K562 (cell line): ENCODE data around the gene FAM43B. TPM values are rescaled to one million over a fixed set of nuclear protein-coding genes. Genes with fewer than 3 reads are reported as not detected.

ENCODE experiments used
- CHCHD3 ChIP-seq: fragments of 250-450 bp; sonication (Bioruptor Pico); IDR thresholded peaks from 2 replicates; pipeline ENCODE4 v2.1.2; 2022; ENCODE audit warnings: mild to moderate bottlenecking
- CHD1 ChIP-seq: fragments of 200-600 bp; sonication (generic); IDR thresholded peaks from one replicate; pipeline ENCODE4 v1.6.1; 2012; ENCODE audit warnings: mild to moderate bottlenecking, moderate library complexity, low read length, inconsistent platforms
- MCM2 ChIP-seq: fragments of 450-650 bp; IDR thresholded peaks from 2 replicates; pipeline ENCODE4 v1.6.1; 2017; ENCODE audit warnings: low read depth, mild to moderate bottlenecking
- MECOM ChIP-seq: fragments of 250-450 bp; sonication (Bioruptor Pico); IDR thresholded peaks from 2 replicates; pipeline ENCODE4 v1.8.0; 2022; ENCODE audit warnings: inconsistent platforms
- MTA1 ChIP-seq: fragments of 450-650 bp; IDR thresholded peaks from 2 replicates; pipeline ENCODE4 v1.6.1; 2017; ENCODE audit warnings: borderline replicate concordance
- MTF1 ChIP-seq: fragments of 250-450 bp; sonication (Bioruptor Pico); IDR thresholded peaks from 2 replicates; pipeline ENCODE4 v1.9.0; 2021; ENCODE audit warnings: moderate library complexity, mild to moderate bottlenecking, inconsistent platforms, borderline replicate concordance
- SRSF7 ChIP-seq: fragments of 200-400 bp; formaldehyde crosslinking; optimal IDR thresholded peaks from 2 replicates; pipeline ENCODE3; 2017; ENCODE audit warnings: mild to moderate bottlenecking, low read depth, low read length
- WHSC1 ChIP-seq: IDR thresholded peaks from one replicate; pipeline ENCODE4 v1.6.1; 2012; ENCODE audit warnings: low read length, control low read depth, inconsistent platforms
- ZFP30 ChIP-seq: fragments of 250-450 bp; sonication (Bioruptor Pico); IDR thresholded peaks from 2 replicates; pipeline ENCODE4 v1.8.0; 2022; ENCODE audit warnings: moderate library complexity, mild to moderate bottlenecking, inconsistent platforms, borderline replicate concordance
- ZKSCAN3 ChIP-seq: fragments of 250-450 bp; sonication (Bioruptor Pico); IDR thresholded peaks from 2 replicates; pipeline ENCODE4 v1.4.0; 2020
- ZNF324 ChIP-seq: fragments of 250-450 bp; sonication (Bioruptor Pico); IDR thresholded peaks from 2 replicates; pipeline ENCODE4 v1.4.0; 2020; ENCODE audit warnings: mild to moderate bottlenecking
- ZNF384 ChIP-seq: IDR thresholded peaks from 2 replicates; pipeline ENCODE4 v1.6.1; 2012; ENCODE audit warnings: low read depth, low read length, improper control_type of control experiment
- polyA plus RNA-seq, 8 experiments: library from polyadenylated mRNA; depleted of rRNA in 4 of 8; stranded (reverse) in 5 of 8; unstranded in 3 of 8; fragments of >200 nt; fragmentation: Nextera tagmentation in 2 of 8; fragmentation: Illumina TruSeq in 1 of 8; extraction: Ambion mirVana in 2 of 8; extraction: Trizol in 1 of 8; gene quantifications; 2 replicates each; pipeline versions ENCODE4 v1.2.1 to v1.2.3, GENCODE V29; 2011 to 2014; ENCODE audit warnings: inconsistent platforms in 1 of 8, missing spikeins in 1 of 8
- total RNA-seq, 7 experiments: library from RNA; depleted of rRNA in 6 of 7; stranded (reverse); fragments of >200 nt in 6 of 7; fragmentation: Illumina TruSeq in 2 of 7; extraction: Trizol in 2 of 7; gene quantifications; 2 replicates each; pipeline versions ENCODE4 v1.2.1 to v1.2.3, GENCODE V29; 2011 to 2021; ENCODE audit warnings: low replicate concordance in 1 of 7
- TF ChIP-seq, protein P1 (sequence below): fragments of 250-450 bp; sonication (Bioruptor Pico); IDR thresholded peaks from 2 replicates; pipeline ENCODE4 v1.5.0; 2020; ENCODE audit warnings: mild to moderate bottlenecking
- TF ChIP-seq, protein P2 (sequence below): fragments of 200-800 bp; sonication (Bioruptor generic); IDR thresholded peaks from 2 replicates; pipeline ENCODE4 v1.6.1; 2017; ENCODE audit warnings: missing genetic modification characterization, missing compliant biosample characterization
- TF ChIP-seq, protein P3 (sequence below): fragments of 450-650 bp; IDR thresholded peaks from 2 replicates; pipeline ENCODE4 v1.6.1; 2018; ENCODE audit warnings: mild to moderate bottlenecking, low read depth; ENCODE audit not compliant: partially characterized antibody
- TF ChIP-seq, protein P4 (sequence below): fragments of 250-450 bp; sonication (Bioruptor Pico); IDR thresholded peaks from 2 replicates; pipeline ENCODE4 v1.8.0; 2021; ENCODE audit warnings: moderate library complexity, mild to moderate bottlenecking, inconsistent platforms
- TF ChIP-seq, protein P5 (sequence below): sonication (generic); formaldehyde crosslinking; IDR thresholded peaks from 2 replicates; pipeline ENCODE4 v1.8.0; 2022; ENCODE audit warnings: mild to moderate bottlenecking, missing genetic modification reagents
- TF ChIP-seq, protein P6 (sequence below), 2 experiments: fragments of 200-800 bp in 1 of 2; sonication (Bioruptor generic) in 1 of 2; sonication (generic) in 1 of 2; formaldehyde crosslinking in 1 of 2; IDR thresholded peaks in 1 of 2; conservative IDR thresholded peaks in 1 of 2; 2 replicates each; pipeline versions ENCODE4 v1.5.0 to v1.6.1; 2016 to 2020; ENCODE audit warnings: missing compliant biosample characterization in 1 of 2, missing genetic modification characterization in 1 of 2, missing genetic modification reagents in 1 of 2

Gene FAM43B
- total and polyA plus RNA-seq, 9 of the 15 experiments (the other 6 are each of a cell fraction or from before 2014, with no cell fraction given), result not detected

DNA sequence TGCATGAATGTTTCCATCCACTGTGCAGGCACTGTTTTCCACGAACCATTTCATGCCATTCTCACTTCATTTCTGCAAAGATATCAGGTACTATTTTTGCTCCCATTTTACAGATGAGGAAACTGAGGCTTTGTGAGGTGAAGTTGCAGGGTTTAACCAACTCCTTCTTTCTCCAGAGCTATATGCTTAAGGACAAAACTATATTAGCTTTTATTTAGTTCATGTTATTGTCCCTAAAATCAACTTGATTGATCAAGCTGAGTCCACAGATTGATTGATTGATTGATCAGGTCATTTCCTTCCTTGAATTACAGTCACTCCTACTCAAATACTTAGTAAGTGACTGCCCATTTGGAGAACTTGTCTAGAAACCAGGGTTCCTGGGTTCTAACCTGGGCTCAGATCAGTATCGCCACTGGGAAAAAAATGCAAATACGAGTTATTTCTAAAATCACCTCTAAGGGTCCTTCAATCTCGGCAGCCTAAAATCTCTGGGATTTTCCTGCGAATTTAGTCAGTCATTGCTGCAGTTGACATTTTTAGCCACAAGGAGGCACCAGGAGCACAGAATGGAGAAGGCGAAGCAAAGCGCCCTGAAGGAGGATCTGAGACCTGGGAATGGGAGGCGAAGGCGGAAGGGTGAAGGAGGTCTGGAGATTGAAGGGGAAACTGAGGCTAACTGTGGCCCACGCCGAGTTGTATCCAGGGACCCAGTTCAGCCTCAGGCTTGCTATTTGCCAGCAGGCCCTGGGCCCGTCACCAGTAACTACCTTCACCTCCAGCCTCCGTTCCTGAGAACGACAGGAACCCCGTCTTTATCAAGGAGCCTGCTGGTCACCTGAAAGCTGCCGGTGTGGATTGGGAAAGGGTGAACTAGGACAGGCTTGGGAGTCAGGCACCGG lies 30.2 kb upstream of the FAM43B start (continued):
- TF ChIP-seq, protein P1, sequence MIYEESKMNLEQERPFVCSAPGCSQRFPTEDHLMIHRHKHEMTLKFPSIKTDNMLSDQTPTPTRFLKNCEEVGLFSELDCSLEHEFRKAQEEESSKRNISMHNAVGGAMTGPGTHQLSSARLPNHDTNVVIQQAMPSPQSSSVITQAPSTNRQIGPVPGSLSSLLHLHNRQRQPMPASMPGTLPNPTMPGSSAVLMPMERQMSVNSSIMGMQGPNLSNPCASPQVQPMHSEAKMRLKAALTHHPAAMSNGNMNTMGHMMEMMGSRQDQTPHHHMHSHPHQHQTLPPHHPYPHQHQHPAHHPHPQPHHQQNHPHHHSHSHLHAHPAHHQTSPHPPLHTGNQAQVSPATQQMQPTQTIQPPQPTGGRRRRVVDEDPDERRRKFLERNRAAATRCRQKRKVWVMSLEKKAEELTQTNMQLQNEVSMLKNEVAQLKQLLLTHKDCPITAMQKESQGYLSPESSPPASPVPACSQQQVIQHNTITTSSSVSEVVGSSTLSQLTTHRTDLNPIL (CRISPR knock-in tag), result no peak
- TF ChIP-seq ZFP30 (CRISPR knock-in tag) (no peak), MECOM (CRISPR knock-in tag) (no peak), MCM2 (no peak), ZKSCAN3 (no peak), ZNF384 (peak; percentile 8; the same call in 1 of the 2 replicates), WHSC1 (no peak), MTA1 (no peak), CHD1 (no peak), MTF1 (CRISPR knock-in tag) (no peak), CHCHD3 (CRISPR knock-in tag) (no peak), ZNF324 (CRISPR knock-in tag) (no peak), SRSF7 (no peak)
- TF ChIP-seq, protein P2, sequence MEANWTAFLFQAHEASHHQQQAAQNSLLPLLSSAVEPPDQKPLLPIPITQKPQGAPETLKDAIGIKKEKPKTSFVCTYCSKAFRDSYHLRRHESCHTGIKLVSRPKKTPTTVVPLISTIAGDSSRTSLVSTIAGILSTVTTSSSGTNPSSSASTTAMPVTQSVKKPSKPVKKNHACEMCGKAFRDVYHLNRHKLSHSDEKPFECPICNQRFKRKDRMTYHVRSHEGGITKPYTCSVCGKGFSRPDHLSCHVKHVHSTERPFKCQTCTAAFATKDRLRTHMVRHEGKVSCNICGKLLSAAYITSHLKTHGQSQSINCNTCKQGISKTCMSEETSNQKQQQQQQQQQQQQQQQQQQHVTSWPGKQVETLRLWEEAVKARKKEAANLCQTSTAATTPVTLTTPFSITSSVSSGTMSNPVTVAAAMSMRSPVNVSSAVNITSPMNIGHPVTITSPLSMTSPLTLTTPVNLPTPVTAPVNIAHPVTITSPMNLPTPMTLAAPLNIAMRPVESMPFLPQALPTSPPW (CRISPR knock-in tag), result no peak
- TF ChIP-seq, protein P3, sequence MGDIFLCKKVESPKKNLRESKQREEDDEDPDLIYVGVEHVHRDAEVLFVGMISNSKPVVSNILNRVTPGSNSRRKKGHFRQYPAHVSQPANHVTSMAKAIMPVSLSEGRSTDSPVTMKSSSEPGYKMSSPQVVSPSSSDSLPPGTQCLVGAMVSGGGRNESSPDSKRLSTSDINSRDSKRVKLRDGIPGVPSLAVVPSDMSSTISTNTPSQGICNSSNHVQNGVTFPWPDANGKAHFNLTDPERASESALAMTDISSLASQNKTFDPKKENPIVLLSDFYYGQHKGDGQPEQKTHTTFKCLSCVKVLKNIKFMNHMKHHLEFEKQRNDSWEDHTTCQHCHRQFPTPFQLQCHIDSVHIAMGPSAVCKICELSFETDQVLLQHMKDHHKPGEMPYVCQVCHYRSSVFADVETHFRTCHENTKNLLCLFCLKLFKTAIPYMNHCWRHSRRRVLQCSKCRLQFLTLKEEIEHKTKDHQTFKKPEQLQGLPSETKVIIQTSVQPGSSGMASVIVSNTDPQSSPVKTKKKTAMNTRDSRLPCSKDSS, result no peak
- TF ChIP-seq, protein P4, sequence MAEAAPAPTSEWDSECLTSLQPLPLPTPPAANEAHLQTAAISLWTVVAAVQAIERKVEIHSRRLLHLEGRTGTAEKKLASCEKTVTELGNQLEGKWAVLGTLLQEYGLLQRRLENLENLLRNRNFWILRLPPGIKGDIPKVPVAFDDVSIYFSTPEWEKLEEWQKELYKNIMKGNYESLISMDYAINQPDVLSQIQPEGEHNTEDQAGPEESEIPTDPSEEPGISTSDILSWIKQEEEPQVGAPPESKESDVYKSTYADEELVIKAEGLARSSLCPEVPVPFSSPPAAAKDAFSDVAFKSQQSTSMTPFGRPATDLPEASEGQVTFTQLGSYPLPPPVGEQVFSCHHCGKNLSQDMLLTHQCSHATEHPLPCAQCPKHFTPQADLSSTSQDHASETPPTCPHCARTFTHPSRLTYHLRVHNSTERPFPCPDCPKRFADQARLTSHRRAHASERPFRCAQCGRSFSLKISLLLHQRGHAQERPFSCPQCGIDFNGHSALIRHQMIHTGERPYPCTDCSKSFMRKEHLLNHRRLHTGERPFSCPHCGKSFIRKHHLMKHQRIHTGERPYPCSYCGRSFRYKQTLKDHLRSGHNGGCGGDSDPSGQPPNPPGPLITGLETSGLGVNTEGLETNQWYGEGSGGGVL (CRISPR knock-in tag), result no peak
- TF ChIP-seq, protein P5, sequence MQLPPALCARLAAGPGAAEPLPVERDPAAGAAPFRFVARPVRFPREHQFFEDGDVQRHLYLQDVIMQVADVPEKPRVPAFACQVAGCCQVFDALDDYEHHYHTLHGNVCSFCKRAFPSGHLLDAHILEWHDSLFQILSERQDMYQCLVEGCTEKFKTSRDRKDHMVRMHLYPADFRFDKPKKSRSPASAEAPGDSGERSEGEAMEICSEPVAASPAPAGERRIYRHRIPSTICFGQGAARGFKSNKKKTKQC (CRISPR knock-in tag), result peak; percentile 53; the same call in 1 of the 2 replicates
- TF ChIP-seq, protein P6, sequence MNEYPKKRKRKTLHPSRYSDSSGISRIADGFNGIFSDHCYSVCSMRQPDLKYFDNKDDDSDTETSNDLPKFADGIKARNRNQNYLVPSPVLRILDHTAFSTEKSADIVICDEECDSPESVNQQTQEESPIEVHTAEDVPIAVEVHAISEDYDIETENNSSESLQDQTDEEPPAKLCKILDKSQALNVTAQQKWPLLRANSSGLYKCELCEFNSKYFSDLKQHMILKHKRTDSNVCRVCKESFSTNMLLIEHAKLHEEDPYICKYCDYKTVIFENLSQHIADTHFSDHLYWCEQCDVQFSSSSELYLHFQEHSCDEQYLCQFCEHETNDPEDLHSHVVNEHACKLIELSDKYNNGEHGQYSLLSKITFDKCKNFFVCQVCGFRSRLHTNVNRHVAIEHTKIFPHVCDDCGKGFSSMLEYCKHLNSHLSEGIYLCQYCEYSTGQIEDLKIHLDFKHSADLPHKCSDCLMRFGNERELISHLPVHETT (CRISPR knock-in tag; conservative IDR thresholded peaks at IDR 0.05 in 1 of 2, IDR thresholded peaks at IDR 0.05 in 1 of 2), result no peak
